HEK293 (cell line): ENCODE results near the gene ABCC9.
"Not testable (repeated sequence)": the region's sequence is repeated elsewhere in the genome, so short reads cannot be mapped to it uniquely, and the experiment has no call there.

ENCODE experiments used
- CTCF ChIA-PET: fragments of 350-600 bp; formaldehyde crosslinking; extraction: SDS; loops from one replicate; lab custom pipeline; 2021; ENCODE audit warnings: antibody characterized with exemption; lab: Yijun Ruan, JAX
- POLR2A ChIA-PET: fragments of 300-600 bp; formaldehyde crosslinking; extraction: SDS; loops from one replicate; lab custom pipeline; 2020; ENCODE audit warnings: antibody characterized with exemption, inconsistent platforms; lab: Yijun Ruan, JAX
- H3K27ac ChIP-seq: fragments of 200-500 bp; sonication (Bioruptor generic); 2 replicates; pipeline ENCODE4 v1.5.1; 2014; ENCODE audit warnings: low read depth, low read length, control low read depth, inconsistent platforms; ENCODE audit errors: extremely low read depth
- H3K36me3 ChIP-seq, 2 experiments: fragments of 200-500 bp in 1 of 2; sonication (Bioruptor generic) in 1 of 2; 1 replicate in 1 of 2; 2 replicates in 1 of 2; pipeline ENCODE4 v1.5.1; 2014 to 2017; ENCODE audit warnings: inconsistent platforms in 2 of 2, low read length in 2 of 2; ENCODE audit not compliant: control insufficient read depth in 2 of 2, insufficient read depth in 1 of 2
- H3K4me1 ChIP-seq: fragments of 200-500 bp; sonication (Bioruptor generic); 2 replicates; pipeline ENCODE4 v1.5.1; 2014; ENCODE audit warnings: mild to moderate bottlenecking, low read length, inconsistent platforms; ENCODE audit not compliant: control insufficient read depth, insufficient read depth
- H3K4me3 ChIP-seq: 2 replicates; pipeline ENCODE4 v1.5.1; 2011; ENCODE audit warnings: low read depth, mild to moderate bottlenecking, control low read depth, low read length, moderate library complexity
- H3K9me3 ChIP-seq: fragments of 200-500 bp; sonication (Bioruptor generic); 2 replicates; pipeline ENCODE4 v1.5.1; 2014; ENCODE audit warnings: low read depth, low read length, inconsistent platforms; ENCODE audit not compliant: control insufficient read depth, insufficient read depth
- SETDB1 ChIP-seq: IDR thresholded peaks from one replicate; pipeline ENCODE4 v1.6.1; 2017; ENCODE audit warnings: mild to moderate bottlenecking, low read length, moderate library complexity, mixed read lengths; ENCODE audit not compliant: insufficient read length
- TRIM28 ChIP-seq: IDR thresholded peaks from 2 replicates; pipeline ENCODE4 v1.6.1; 2011; ENCODE audit warnings: low read length, control low read depth, borderline replicate concordance
- YY1 ChIP-seq: fragments of 450-650 bp; formaldehyde crosslinking; IDR thresholded peaks from 2 replicates; pipeline ENCODE4 v1.5.1; 2018; ENCODE audit warnings: missing biosample characterization, missing genetic modification characterization
- ZBTB17 ChIP-seq: fragments of 450-650 bp; formaldehyde crosslinking; IDR thresholded peaks from 2 replicates; pipeline ENCODE4 v1.5.1; 2016; ENCODE audit warnings: missing biosample characterization, missing genetic modification characterization
- ZBTB8A ChIP-seq: fragments of 450-650 bp; formaldehyde crosslinking; IDR thresholded peaks from 2 replicates; pipeline ENCODE4 v1.5.1; 2016; ENCODE audit warnings: missing biosample characterization, missing genetic modification characterization
- ZNF146 ChIP-seq: fragments of 450-650 bp; formaldehyde crosslinking; IDR thresholded peaks from 2 replicates; pipeline ENCODE4 v1.5.1; 2016; ENCODE audit warnings: missing biosample characterization, missing genetic modification characterization
- ZNF169 ChIP-seq: fragments of 450-650 bp; formaldehyde crosslinking; IDR thresholded peaks from 2 replicates; pipeline ENCODE4 v1.5.1; 2016; ENCODE audit warnings: missing biosample characterization, missing genetic modification characterization
- ZNF19 ChIP-seq: fragments of 450-650 bp; formaldehyde crosslinking; IDR thresholded peaks from 2 replicates; pipeline ENCODE4; 2016; ENCODE audit warnings: missing biosample characterization, missing genetic modification characterization, low read depth
- ZNF211 ChIP-seq: fragments of 450-650 bp; formaldehyde crosslinking; IDR thresholded peaks from 2 replicates; pipeline ENCODE4 v1.5.1; 2016; ENCODE audit warnings: low read depth, missing biosample characterization, missing genetic modification characterization
- ZNF23 ChIP-seq: fragments of 450-650 bp; formaldehyde crosslinking; IDR thresholded peaks from 2 replicates; pipeline ENCODE4 v1.5.1; 2016; ENCODE audit warnings: missing biosample characterization, missing genetic modification characterization, borderline replicate concordance
- ZNF449 ChIP-seq: fragments of 450-650 bp; formaldehyde crosslinking; IDR thresholded peaks from 2 replicates; pipeline ENCODE4 v1.5.1; 2017; ENCODE audit warnings: missing biosample characterization, mild to moderate bottlenecking, missing genetic modification characterization, moderate library complexity
- ZNF48 ChIP-seq: fragments of 450-650 bp; formaldehyde crosslinking; IDR thresholded peaks from 2 replicates; pipeline ENCODE4 v1.5.1; 2016; ENCODE audit warnings: missing biosample characterization, missing genetic modification characterization
- ZNF548 ChIP-seq: fragments of 450-650 bp; formaldehyde crosslinking; IDR thresholded peaks from 2 replicates; pipeline ENCODE4 v1.5.1; 2016; ENCODE audit warnings: missing biosample characterization, missing genetic modification characterization
- ZNF561 ChIP-seq: fragments of 450-650 bp; IDR thresholded peaks from 2 replicates; pipeline ENCODE4 v1.5.1; 2018; ENCODE audit warnings: missing biosample characterization, missing genetic modification characterization, borderline replicate concordance
- ZNF624 ChIP-seq: fragments of 450-650 bp; formaldehyde crosslinking; IDR thresholded peaks from 2 replicates; pipeline ENCODE4 v1.5.1; 2017; ENCODE audit warnings: missing biosample characterization, missing genetic modification characterization
- ZNF654 ChIP-seq: fragments of 450-650 bp; formaldehyde crosslinking; IDR thresholded peaks from 2 replicates; pipeline ENCODE4 v1.5.1; 2016; ENCODE audit warnings: low read depth, missing biosample characterization, missing genetic modification characterization
- ZNF76 ChIP-seq: fragments of 450-650 bp; formaldehyde crosslinking; IDR thresholded peaks from 2 replicates; pipeline ENCODE4; 2016; ENCODE audit warnings: low read depth, missing biosample characterization, missing genetic modification characterization, borderline replicate concordance
- ZSCAN30 ChIP-seq: fragments of 450-650 bp; IDR thresholded peaks from 2 replicates; pipeline ENCODE4 v1.5.1; 2018; ENCODE audit warnings: missing biosample characterization, mild to moderate bottlenecking, missing genetic modification characterization, moderate library complexity
- TF ChIP-seq, protein P1 (sequence below): fragments of 450-650 bp; formaldehyde crosslinking; IDR thresholded peaks from 2 replicates; pipeline ENCODE4 v1.5.1; 2016; ENCODE audit warnings: missing biosample characterization, missing genetic modification characterization
- TF ChIP-seq, protein P2 (sequence below): fragments of 450-650 bp; formaldehyde crosslinking; optimal IDR thresholded peaks from 2 replicates; pipeline ENCODE3; 2016; ENCODE audit warnings: missing biosample characterization, mild to moderate bottlenecking, missing genetic modification characterization

The ABCC9 gene

GRCh38 chr12:21814327-21814726 is 126.9 kb downstream of the ABCC9 start:
- Histone ChIP-seq H3K27ac (no peak overlapping the region), H3K4me1 (0 out of 2 replicates have a peak, but pooled peaks cover 2% of the 10 kb centered on the region), H3K4me3 (no peak overlapping the region)
- CTCF ChIA-PET, result no interaction called here
- no peak for TF ChIP-seq ZBTB8A
- TF ChIP-seq, all 188 proteins: peak for 0
- Histone ChIP-seq H3K36me3 (no peaks in the 10 kb centered on the region), H3K9me3 (no peaks in the 10 kb centered on the region)
- POLR2A ChIA-PET, result no interaction called here

- H3K36me3 ChIP-seq, result no peaks in the 10 kb centered on the region
- no peaks in the 10 kb centered on the region for H3K9me3 ChIP-seq
- ChIA-PET CTCF (no interaction called here), POLR2A (no interaction called here)
- H3K4me1 ChIP-seq, result no peaks in the 10 kb centered on the region
- H3K27ac ChIP-seq, result no peak overlapping the region
- H3K4me3 ChIP-seq, result no peak overlapping the region
- TF ChIP-seq ZSCAN30 (tag by site-specific recombination), result no peak
- no peak for TF ChIP-seq SETDB1
- no peak for TF ChIP-seq ZNF548 (tag by site-specific recombination)
- no peak for TF ChIP-seq ZNF23 (tag by site-specific recombination)
- TF ChIP-seq ZNF449 (tag by site-specific recombination), result no peak
- no peak for TF ChIP-seq TRIM28
- no peak for TF ChIP-seq ZNF169
- no peak for TF ChIP-seq ZNF76 (tag by site-specific recombination)
These were observed 127.5 kb downstream of the ABCC9 start for GRCh38 chr12:21813751-21814150.

DNA sequence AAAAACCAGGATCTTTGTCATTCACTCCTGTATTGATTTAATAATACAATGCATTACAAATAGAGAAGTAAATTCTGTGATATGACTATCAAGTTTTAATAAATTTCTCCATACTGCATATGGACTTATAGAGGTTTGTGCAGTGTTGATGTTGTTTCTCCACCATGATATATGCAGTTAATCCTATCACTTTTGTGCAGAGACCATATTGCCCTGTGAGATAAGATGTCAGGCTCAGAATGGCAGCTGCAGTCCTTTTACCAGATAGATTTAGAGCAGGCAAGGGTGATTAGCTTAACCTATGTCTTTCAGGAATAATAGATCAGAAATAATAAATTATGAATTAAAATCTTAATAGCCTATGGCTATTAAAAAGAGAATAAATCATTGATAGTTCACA is 128.1 kb downstream of the ABCC9 start:
- H3K27ac ChIP-seq, result no peak overlapping the region
- H3K9me3 ChIP-seq, result no peaks in the 10 kb centered on the region
- H3K36me3 ChIP-seq, result no peaks in the 10 kb centered on the region
- POLR2A ChIA-PET, result no interaction called here
- TF ChIP-seq, protein P1, sequence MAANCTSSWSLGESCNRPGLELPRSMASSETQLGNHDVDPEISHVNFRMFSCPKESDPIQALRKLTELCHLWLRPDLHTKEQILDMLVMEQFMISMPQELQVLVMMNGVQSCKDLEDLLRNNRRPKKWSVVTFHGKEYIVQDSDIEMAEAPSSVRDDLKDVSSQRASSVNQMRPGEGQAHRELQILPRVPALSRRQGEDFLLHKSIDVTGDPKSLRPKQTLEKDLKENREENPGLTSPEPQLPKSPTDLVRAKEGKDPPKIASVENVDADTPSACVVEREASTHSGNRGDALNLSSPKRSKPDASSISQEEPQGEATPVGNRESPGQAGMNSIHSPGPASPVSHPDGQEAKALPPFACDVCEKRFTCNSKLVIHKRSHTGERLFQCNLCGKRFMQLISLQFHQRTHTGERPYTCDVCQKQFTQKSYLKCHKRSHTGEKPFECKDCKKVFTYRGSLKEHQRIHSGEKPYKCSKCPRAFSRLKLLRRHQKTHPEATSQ (tag by site-specific recombination), result no peak
- no peak for TF ChIP-seq ZNF211 (tag by site-specific recombination)
- CTCF ChIA-PET, result no interaction called here
- no peaks in the 10 kb centered on the region for H3K4me1 ChIP-seq
- H3K4me3 ChIP-seq, result no peak overlapping the region

DNA sequence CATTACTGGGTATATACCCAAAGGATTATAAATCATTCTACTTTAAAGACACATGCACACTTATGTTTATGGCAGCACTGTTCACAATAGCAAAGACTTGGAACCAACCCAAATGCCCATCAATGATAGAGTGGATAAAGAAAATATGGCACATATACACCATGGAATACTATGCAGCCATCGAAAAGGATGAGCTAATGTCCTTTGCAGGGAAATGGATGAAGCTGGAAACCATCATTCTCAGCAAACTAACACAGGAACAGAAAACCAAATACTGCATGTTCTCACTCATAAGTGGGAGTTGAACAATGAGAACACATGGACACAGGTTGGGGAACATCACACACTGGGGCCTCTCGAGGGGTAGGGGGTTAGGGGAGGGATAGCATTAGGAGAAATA is 128.9 kb downstream of the ABCC9 start:
- H3K4me3 ChIP-seq, CTCF ChIA-PET, H3K27ac ChIP-seq, POLR2A ChIA-PET, H3K4me1 ChIP-seq, H3K9me3 ChIP-seq, H3K36me3 ChIP-seq: not testable (repeated sequence)
- peak; percentile 60 for TF ChIP-seq ZNF146 (tag by site-specific recombination)

GRCh38 chr12:21809100-21809499 is 132.1 kb downstream of the ABCC9 start:
- no peak for TF ChIP-seq ZBTB17 (tag by site-specific recombination)
- no peak for TF ChIP-seq ZNF624 (tag by site-specific recombination)
- TF ChIP-seq, protein P2, sequence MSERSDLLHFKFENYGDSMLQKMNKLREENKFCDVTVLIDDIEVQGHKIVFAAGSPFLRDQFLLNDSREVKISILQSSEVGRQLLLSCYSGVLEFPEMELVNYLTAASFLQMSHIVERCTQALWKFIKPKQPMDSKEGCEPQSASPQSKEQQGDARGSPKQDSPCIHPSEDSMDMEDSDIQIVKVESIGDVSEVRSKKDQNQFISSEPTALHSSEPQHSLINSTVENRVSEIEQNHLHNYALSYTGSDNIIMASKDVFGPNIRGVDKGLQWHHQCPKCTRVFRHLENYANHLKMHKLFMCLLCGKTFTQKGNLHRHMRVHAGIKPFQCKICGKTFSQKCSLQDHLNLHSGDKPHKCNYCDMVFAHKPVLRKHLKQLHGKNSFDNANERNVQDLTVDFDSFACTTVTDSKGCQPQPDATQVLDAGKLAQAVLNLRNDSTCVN, result no peak
- no peak for TF ChIP-seq ZNF19
- no peak for TF ChIP-seq YY1 (tag by site-specific recombination)
- no peak for TF ChIP-seq ZNF561 (tag by site-specific recombination)
- TF ChIP-seq ZNF48, result no peak
- TF ChIP-seq ZNF654 (tag by site-specific recombination), result no peak
- Histone ChIP-seq H3K27ac (no peak overlapping the region), H3K4me3 (no peak overlapping the region), H3K36me3 (no peaks in the 10 kb centered on the region), H3K4me1 (no peaks in the 10 kb centered on the region), H3K9me3 (no peaks in the 10 kb centered on the region)
- ChIA-PET POLR2A (no interaction called here), CTCF (no interaction called here)
